GM12878 (cell line): ENCODE results near the gene RERG. TPM values are rescaled to one million over a fixed set of nuclear protein-coding genes. Genes with fewer than 3 reads are reported as not detected.

Experiments
- ATAC-seq: fragments of 200-7000 bp; cut with Tn5 transposase; 3 replicates; pipeline ENCODE4 v1.9.1; 2020; ENCODE audit warnings: mild to moderate bottlenecking, moderate library complexity
- BruUV-seq: library from RNA; stranded (reverse); fragments of 400-500 nt; replicated peaks from 2 replicates; lab custom pipeline; 2021; lab: Mats Ljungman, UMichigan
- CTCF ChIA-PET: fragments of 300-600 bp; sonication (Branson Sonifier 250); formaldehyde crosslinking; extraction: SDS; loops from one replicate; lab custom pipeline; 2021; ENCODE audit warnings: inconsistent platforms; lab: Yijun Ruan, JAX
- POLR2A ChIA-PET: fragments of 350-600 bp; formaldehyde crosslinking; extraction: SDS; loops from one replicate; lab custom pipeline; 2021; ENCODE audit warnings: inconsistent platforms; lab: Charles Lee
- RAD21 ChIA-PET: fragments of 300-600 bp; sonication (Branson Sonifier 250); formaldehyde crosslinking; loops from one replicate; lab custom pipeline; 2023; ENCODE audit warnings: antibody characterized with exemption; ENCODE audit not compliant: unreplicated experiment; lab: Charles Lee
- SMC1A ChIA-PET: fragments of 300-600 bp; sonication (Branson Sonifier 250); formaldehyde crosslinking; loops from one replicate; lab custom pipeline; 2023; ENCODE audit not compliant: unreplicated experiment, uncharacterized antibody; lab: Charles Lee
- DNase-seq: peaks from one replicate; pipeline ENCODE4 v3.0.0-alpha.2; 2011; ENCODE audit warnings: low read depth, low spot score
- FAIRE-seq: peaks from 3 replicates; lab custom pipeline; 2011; peaks lifted over from hg19 to GRCh38; lab: Jason Lieb, UNC
- H2AFZ ChIP-seq: 2 replicates; pipeline ENCODE4 v1.6.0; 2011; ENCODE audit warnings: low read depth, low read length, control low read depth; ENCODE audit not compliant: control insufficient read depth
- H3K27ac ChIP-seq: 2 replicates; pipeline ENCODE4 v1.5.1; 2011; ENCODE audit warnings: control low read depth; ENCODE audit not compliant: control insufficient read depth, insufficient read depth
- H3K27me3 ChIP-seq, 2 experiments: replicated peaks in 1 of 2; 2 replicates each; pipeline versions ENCODE4 v1.6.0 to v1.6.1; 2011; ENCODE audit warnings: low read length in 1 of 2; ENCODE audit not compliant: control insufficient read depth in 2 of 2, insufficient read depth in 2 of 2
- H3K36me3 ChIP-seq, 2 experiments: 2 replicates each; pipeline ENCODE4 v1.5.1; 2011; ENCODE audit warnings: low read length in 1 of 2; ENCODE audit not compliant: control insufficient read depth in 2 of 2, insufficient read depth in 2 of 2
- H3K4me1 ChIP-seq: 2 replicates; pipeline ENCODE4 v1.6.1; 2011; ENCODE audit warnings: mild to moderate bottlenecking, low read length, moderate library complexity, mixed read lengths; ENCODE audit not compliant: control insufficient read depth, insufficient read depth
- H3K4me2 ChIP-seq: 2 replicates; pipeline ENCODE4 v1.6.0; 2011; ENCODE audit warnings: control low read depth; ENCODE audit not compliant: control insufficient read depth, insufficient read depth
- H3K4me3 ChIP-seq: fragments of 200-600 bp; sonication (generic); 2 replicates; pipeline ENCODE4 v1.5.1; 2016
- H3K79me2 ChIP-seq: 2 replicates; pipeline ENCODE4 v1.6.0; 2011; ENCODE audit warnings: low read length; ENCODE audit not compliant: control insufficient read depth, insufficient read depth
- H3K9ac ChIP-seq: 2 replicates; pipeline ENCODE4 v1.8.0; 2011; ENCODE audit warnings: low read length, control low read depth, mixed read lengths; ENCODE audit not compliant: control insufficient read depth, insufficient read depth
- H3K9me3 ChIP-seq: replicated peaks from 3 replicates; pipeline ENCODE4 v1.5.1; 2011; ENCODE audit warnings: mild to moderate bottlenecking, low read length; ENCODE audit not compliant: control insufficient read depth, insufficient read depth
- H4K20me1 ChIP-seq: 2 replicates; pipeline ENCODE4 v1.6.0; 2011; ENCODE audit not compliant: control insufficient read depth, insufficient read depth
- FOS ChIP-seq: IDR thresholded peaks from 3 replicates; pipeline ENCODE4 v1.6.1; 2011; ENCODE audit warnings: borderline replicate concordance; ENCODE audit not compliant: insufficient read length; ENCODE audit errors: extremely low read depth
- HDAC2 ChIP-seq: fragments of 200-600 bp; sonication (generic); IDR thresholded peaks from 2 replicates; pipeline ENCODE4 v1.6.1; 2017
- JUND ChIP-seq: IDR thresholded peaks from 2 replicates; pipeline ENCODE4 v1.6.1; 2012; ENCODE audit warnings: low read depth, mild to moderate bottlenecking, low read length, improper control_type of control experiment, moderate library complexity
- NFYB ChIP-seq: IDR thresholded peaks from 2 replicates; pipeline ENCODE4 v1.6.1; 2011; ENCODE audit warnings: low read depth, mild to moderate bottlenecking, low read length, improper control_type of control experiment, moderate library complexity; ENCODE audit not compliant: insufficient read depth
- PAX8 ChIP-seq: fragments of 450-650 bp; IDR thresholded peaks from 2 replicates; pipeline ENCODE4 v1.6.1; 2017; ENCODE audit warnings: mild to moderate bottlenecking, moderate library complexity
- POLR2AphosphoS2 ChIP-seq: IDR thresholded peaks from 2 replicates; pipeline ENCODE4 v1.6.1; 2011; ENCODE audit warnings: low read depth, mild to moderate bottlenecking, low read length, improper control_type of control experiment, moderate library complexity
- RUNX3 ChIP-seq: IDR thresholded peaks from 2 replicates; pipeline ENCODE4 v1.6.1; 2012; ENCODE audit warnings: low read length, inconsistent platforms
- SIN3A ChIP-seq: IDR thresholded peaks from 2 replicates; pipeline ENCODE4 v1.6.1; 2012; ENCODE audit warnings: low read depth, low read length, improper control_type of control experiment
- SREBF2 ChIP-seq: IDR thresholded peaks from 2 replicates; pipeline ENCODE4 v1.6.1; 2012; ENCODE audit warnings: mild to moderate bottlenecking, low read length
- WGBS: methylation state at CpG from one replicate; pipeline ENCODE4 v1.1.6; 2016; ENCODE audit warnings: low lambda C conversion rate; ENCODE audit not compliant: insufficient replicate concordance, insufficient coverage; ENCODE audit errors: missing lambda C conversion rate; 5-methylcytosine and 5-hydroxymethylcytosine counted together
- in situ Hi-C: fragments of 300-500 bp; cut with MboI; formaldehyde crosslinking; loops from 9 replicates; pipeline ENCODE4 v1.14.3; 2018; ENCODE audit warnings: mixed read lengths
- intact Hi-C: fragments of 100-400 bp; cut with micrococcal nuclease; formaldehyde crosslinking; loops from one replicate; pipeline ENCODE4 v1.14.2; 2022; ENCODE audit not compliant: unreplicated experiment
- polyA plus RNA-seq, 11 experiments: library from polyadenylated mRNA; depleted of rRNA in 4 of 11; unstranded in 6 of 11; stranded (reverse) in 5 of 11; fragments of >200 nt; fragmentation: Nextera tagmentation in 4 of 11; fragmentation: Illumina TruSeq in 1 of 11; extraction: Ambion mirVana in 4 of 11; extraction: Trizol in 1 of 11; gene quantifications; 1 replicate in 1 of 11; 2 replicates in 10 of 11; pipeline versions ENCODE4 v1.2.1 to v1.2.3, GENCODE V29; 2011 to 2016; ENCODE audit warnings: inconsistent platforms in 2 of 11, missing spikeins in 2 of 11, low read depth in 1 of 11
- total RNA-seq, 4 experiments: library from RNA; depleted of rRNA in 3 of 4; stranded (reverse); fragments of >200 nt in 3 of 4; fragmentation: Illumina TruSeq in 1 of 4; extraction: Trizol in 1 of 4; gene quantifications; 2 replicates each; pipeline versions ENCODE4 v1.2.1 to v1.2.3, GENCODE V29; 2013 to 2021
- TF ChIP-seq, protein P1 (sequence below): IDR thresholded peaks from 2 replicates; pipeline ENCODE4 v1.6.1; 2012; ENCODE audit warnings: mild to moderate bottlenecking, low read depth, low read length
- TF ChIP-seq, protein P2 (sequence below): fragments of 450-650 bp; IDR thresholded peaks from 2 replicates; pipeline ENCODE4 v1.6.1; 2016; ENCODE audit warnings: mild to moderate bottlenecking, moderate library complexity, borderline replicate concordance
- TF ChIP-seq, protein P3 (sequence below): IDR thresholded peaks from 2 replicates; pipeline ENCODE4 v1.6.1; 2011; ENCODE audit warnings: mild to moderate bottlenecking, low read depth, low read length, moderate library complexity; ENCODE audit not compliant: insufficient replicate concordance
- TF ChIP-seq, protein P4 (sequence below): fragments of 450-650 bp; IDR thresholded peaks from 2 replicates; pipeline ENCODE4 v1.6.1; 2018; ENCODE audit warnings: borderline replicate concordance, mild to moderate bottlenecking; ENCODE audit not compliant: partially characterized antibody

Gene RERG
- total and polyA plus RNA-seq, 10 of the 15 experiments (the other 5 are each of a cell fraction or from before 2014, with no cell fraction given): 0.03 to 5.3 (median 0.05) TPM; not detected in 5

DNA sequence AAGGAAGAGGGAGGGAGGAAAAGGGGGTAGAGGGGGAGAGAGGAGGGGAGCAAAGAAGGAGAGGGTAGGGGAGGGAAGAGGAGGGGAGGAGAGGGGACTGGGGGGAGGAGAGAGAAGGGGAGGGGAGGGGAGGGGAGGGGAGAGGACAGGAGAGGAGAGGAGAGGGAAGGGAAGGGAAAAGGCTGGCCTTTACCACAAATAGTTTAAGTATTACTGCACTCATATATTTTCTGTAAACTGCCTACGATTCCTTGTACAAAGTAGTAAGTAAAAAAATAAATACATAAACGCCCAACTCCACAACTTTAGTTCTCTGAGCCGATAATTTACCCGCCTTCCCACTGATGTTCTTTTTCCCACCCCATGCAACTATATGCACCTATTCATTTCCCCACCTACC is 23.7 kb upstream of the RERG start:
- no TSS peak for BruUV-seq
- TF ChIP-seq, protein P1, sequence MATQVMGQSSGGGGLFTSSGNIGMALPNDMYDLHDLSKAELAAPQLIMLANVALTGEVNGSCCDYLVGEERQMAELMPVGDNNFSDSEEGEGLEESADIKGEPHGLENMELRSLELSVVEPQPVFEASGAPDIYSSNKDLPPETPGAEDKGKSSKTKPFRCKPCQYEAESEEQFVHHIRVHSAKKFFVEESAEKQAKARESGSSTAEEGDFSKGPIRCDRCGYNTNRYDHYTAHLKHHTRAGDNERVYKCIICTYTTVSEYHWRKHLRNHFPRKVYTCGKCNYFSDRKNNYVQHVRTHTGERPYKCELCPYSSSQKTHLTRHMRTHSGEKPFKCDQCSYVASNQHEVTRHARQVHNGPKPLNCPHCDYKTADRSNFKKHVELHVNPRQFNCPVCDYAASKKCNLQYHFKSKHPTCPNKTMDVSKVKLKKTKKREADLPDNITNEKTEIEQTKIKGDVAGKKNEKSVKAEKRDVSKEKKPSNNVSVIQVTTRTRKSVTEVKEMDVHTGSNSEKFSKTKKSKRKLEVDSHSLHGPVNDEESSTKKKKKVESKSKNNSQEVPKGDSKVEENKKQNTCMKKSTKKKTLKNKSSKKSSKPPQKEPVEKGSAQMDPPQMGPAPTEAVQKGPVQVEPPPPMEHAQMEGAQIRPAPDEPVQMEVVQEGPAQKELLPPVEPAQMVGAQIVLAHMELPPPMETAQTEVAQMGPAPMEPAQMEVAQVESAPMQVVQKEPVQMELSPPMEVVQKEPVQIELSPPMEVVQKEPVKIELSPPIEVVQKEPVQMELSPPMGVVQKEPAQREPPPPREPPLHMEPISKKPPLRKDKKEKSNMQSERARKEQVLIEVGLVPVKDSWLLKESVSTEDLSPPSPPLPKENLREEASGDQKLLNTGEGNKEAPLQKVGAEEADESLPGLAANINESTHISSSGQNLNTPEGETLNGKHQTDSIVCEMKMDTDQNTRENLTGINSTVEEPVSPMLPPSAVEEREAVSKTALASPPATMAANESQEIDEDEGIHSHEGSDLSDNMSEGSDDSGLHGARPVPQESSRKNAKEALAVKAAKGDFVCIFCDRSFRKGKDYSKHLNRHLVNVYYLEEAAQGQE: no peak
- TF ChIP-seq SREBF2 (no peak), FOS (no peak), HDAC2 (no peak), NFYB (no peak), RUNX3 (no peak), POLR2AphosphoS2 (no peak), PAX8 (no peak), JUND (no peak), SIN3A (no peak)
- TF ChIP-seq, protein P2, sequence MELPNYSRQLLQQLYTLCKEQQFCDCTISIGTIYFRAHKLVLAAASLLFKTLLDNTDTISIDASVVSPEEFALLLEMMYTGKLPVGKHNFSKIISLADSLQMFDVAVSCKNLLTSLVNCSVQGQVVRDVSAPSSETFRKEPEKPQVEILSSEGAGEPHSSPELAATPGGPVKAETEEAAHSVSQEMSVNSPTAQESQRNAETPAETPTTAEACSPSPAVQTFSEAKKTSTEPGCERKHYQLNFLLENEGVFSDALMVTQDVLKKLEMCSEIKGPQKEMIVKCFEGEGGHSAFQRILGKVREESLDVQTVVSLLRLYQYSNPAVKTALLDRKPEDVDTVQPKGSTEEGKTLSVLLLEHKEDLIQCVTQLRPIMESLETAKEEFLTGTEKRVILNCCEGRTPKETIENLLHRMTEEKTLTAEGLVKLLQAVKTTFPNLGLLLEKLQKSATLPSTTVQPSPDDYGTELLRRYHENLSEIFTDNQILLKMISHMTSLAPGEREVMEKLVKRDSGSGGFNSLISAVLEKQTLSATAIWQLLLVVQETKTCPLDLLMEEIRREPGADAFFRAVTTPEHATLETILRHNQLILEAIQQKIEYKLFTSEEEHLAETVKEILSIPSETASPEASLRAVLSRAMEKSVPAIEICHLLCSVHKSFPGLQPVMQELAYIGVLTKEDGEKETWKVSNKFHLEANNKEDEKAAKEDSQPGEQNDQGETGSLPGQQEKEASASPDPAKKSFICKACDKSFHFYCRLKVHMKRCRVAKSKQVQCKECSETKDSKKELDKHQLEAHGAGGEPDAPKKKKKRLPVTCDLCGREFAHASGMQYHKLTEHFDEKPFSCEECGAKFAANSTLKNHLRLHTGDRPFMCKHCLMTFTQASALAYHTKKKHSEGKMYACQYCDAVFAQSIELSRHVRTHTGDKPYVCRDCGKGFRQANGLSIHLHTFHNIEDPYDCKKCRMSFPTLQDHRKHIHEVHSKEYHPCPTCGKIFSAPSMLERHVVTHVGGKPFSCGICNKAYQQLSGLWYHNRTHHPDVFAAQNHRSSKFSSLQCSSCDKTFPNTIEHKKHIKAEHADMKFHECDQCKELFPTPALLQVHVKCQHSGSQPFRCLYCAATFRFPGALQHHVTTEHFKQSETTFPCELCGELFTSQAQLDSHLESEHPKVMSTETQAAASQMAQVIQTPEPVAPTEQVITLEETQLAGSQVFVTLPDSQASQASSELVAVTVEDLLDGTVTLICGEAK: no peak
- TF ChIP-seq, protein P3, sequence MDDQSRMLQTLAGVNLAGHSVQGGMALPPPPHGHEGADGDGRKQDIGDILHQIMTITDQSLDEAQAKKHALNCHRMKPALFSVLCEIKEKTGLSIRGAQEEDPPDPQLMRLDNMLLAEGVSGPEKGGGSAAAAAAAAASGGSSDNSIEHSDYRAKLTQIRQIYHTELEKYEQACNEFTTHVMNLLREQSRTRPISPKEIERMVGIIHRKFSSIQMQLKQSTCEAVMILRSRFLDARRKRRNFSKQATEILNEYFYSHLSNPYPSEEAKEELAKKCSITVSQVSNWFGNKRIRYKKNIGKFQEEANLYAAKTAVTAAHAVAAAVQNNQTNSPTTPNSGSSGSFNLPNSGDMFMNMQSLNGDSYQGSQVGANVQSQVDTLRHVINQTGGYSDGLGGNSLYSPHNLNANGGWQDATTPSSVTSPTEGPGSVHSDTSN: no peak
- TF ChIP-seq, protein P4, sequence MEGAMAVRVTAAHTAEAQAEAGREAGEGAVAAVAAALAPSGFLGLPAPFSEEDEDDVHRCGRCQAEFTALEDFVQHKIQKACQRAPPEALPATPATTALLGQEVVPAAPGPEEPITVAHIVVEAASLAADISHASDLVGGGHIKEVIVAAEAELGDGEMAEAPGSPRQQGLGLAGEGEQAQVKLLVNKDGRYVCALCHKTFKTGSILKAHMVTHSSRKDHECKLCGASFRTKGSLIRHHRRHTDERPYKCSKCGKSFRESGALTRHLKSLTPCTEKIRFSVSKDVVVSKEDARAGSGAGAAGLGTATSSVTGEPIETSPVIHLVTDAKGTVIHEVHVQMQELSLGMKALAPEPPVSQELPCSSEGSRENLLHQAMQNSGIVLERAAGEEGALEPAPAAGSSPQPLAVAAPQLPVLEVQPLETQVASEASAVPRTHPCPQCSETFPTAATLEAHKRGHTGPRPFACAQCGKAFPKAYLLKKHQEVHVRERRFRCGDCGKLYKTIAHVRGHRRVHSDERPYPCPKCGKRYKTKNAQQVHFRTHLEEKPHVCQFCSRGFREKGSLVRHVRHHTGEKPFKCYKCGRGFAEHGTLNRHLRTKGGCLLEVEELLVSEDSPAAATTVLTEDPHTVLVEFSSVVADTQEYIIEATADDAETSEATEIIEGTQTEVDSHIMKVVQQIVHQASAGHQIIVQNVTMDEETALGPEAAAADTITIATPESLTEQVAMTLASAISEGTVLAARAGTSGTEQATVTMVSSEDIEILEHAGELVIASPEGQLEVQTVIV: no peak

More for the DNA sequence above, 23.7 kb upstream of the RERG start:
- H2AFZ ChIP-seq: no peak overlapping the region
- in situ Hi-C loops: no loop called here
- DNase-seq: no peak
- no peaks in the 10 kb centered on the region for H3K9me3 ChIP-seq
- H3K27me3 ChIP-seq: no peaks in the 10 kb centered on the region
- H3K4me2 ChIP-seq: no peak overlapping the region
- SMC1A ChIA-PET: no interaction called here
- no peak for ATAC-seq
- CTCF ChIA-PET: no interaction called here
- intact Hi-C loops: no loop called here
- H3K4me3 ChIP-seq: no peak overlapping the region
- RAD21 ChIA-PET: no interaction called here
- no peak overlapping the region for H3K9ac ChIP-seq
- WGBS: 46% methylated on average over 4 of the region's 4 CpGs
- no peaks in the 10 kb centered on the region for H4K20me1 ChIP-seq
- H3K79me2 ChIP-seq: no peaks in the 10 kb centered on the region
- no peak overlapping the region for H3K27ac ChIP-seq
- no peaks in the 10 kb centered on the region for H3K4me1 ChIP-seq
- H3K36me3 ChIP-seq: no peaks in the 10 kb centered on the region
- no peak for FAIRE-seq
- POLR2A ChIA-PET: no interaction called here
